CD4-positive, alpha-beta T cell (primary cell): ENCODE data around the gene ACYP2. TPM values are rescaled to one million over a fixed set of nuclear protein-coding genes. Genes with fewer than 3 reads are reported as not detected.

Experiments
- ATAC-seq: fragments of 200-7000 bp; cut with Tn5 transposase; one replicate; pipeline ENCODE4 v1.10.0; 2022; ENCODE audit warnings: mild to moderate bottlenecking; ENCODE audit not compliant: poor library complexity
- CTCF ChIA-PET: fragments of 350-600 bp; sonication (Branson Sonifier 250); formaldehyde crosslinking; loops from one replicate; lab custom pipeline; 2021; ENCODE audit warnings: antibody characterized with exemption, inconsistent platforms; lab: Charles Lee
- POLR2A ChIA-PET: fragments of 350-600 bp; sonication (Branson Sonifier 250); formaldehyde crosslinking; loops from one replicate; lab custom pipeline; 2021; ENCODE audit warnings: antibody characterized with exemption, inconsistent platforms; lab: Charles Lee
- DNase-seq, 14 experiments: peaks; one replicate each; pipeline ENCODE4 v3.0.0-alpha.2; 2013 to 2020; ENCODE audit warnings: mixed read lengths in 2 of 14
- H3K27ac ChIP-seq, 2 donors: one replicate each; pipeline versions ENCODE4 v1.5.1 to v1.7.0; 2013; ENCODE audit warnings: low read length in 2 of 2, low read depth in 1 of 2, mild to moderate bottlenecking in 1 of 2
- H3K27me3 ChIP-seq, 2 experiments: 1 replicate in 1 of 2; 2 replicates in 1 of 2; pipeline versions ENCODE4 v1.6.1 to v1.7.0; 2013; ENCODE audit warnings: low read length in 2 of 2, control low read depth in 1 of 2, mild to moderate bottlenecking in 1 of 2, moderate library complexity in 1 of 2; ENCODE audit not compliant: insufficient read depth in 2 of 2, control insufficient read depth in 1 of 2
- H3K36me3 ChIP-seq: one replicate; pipeline ENCODE4 v1.6.1; 2013; ENCODE audit warnings: low read length, control low read depth; ENCODE audit not compliant: insufficient read depth
- H3K4me1 ChIP-seq: one replicate; pipeline ENCODE4 v1.6.1; 2013; ENCODE audit warnings: low read length, control low read depth; ENCODE audit not compliant: insufficient read depth
- H3K4me3 ChIP-seq: one replicate; pipeline ENCODE4 v1.5.1; 2013; ENCODE audit warnings: mild to moderate bottlenecking, low read length, moderate library complexity
- H3K9me3 ChIP-seq, 2 experiments: 1 replicate in 1 of 2; 2 replicates in 1 of 2; pipeline versions ENCODE4 v1.6.1 to v1.7.0; 2013; ENCODE audit warnings: low read length in 2 of 2, mild to moderate bottlenecking in 2 of 2, control low read depth in 1 of 2, moderate library complexity in 1 of 2; ENCODE audit not compliant: control insufficient read depth in 1 of 2, insufficient read depth in 1 of 2
- H3K27ac Mint-ChIP-seq: one replicate; pipeline ENCODE4 v1.8.0; 2020; ENCODE audit warnings: mixed read lengths
- H3K27me3 Mint-ChIP-seq: one replicate; pipeline ENCODE4 v1.8.0; 2021; ENCODE audit warnings: mixed read lengths
- H3K36me3 Mint-ChIP-seq: one replicate; pipeline ENCODE4 v1.8.0; 2021; ENCODE audit warnings: low read depth, mixed read lengths
- H3K4me1 Mint-ChIP-seq: one replicate; pipeline ENCODE4 v1.8.0; 2021; ENCODE audit warnings: low read depth, mixed read lengths
- H3K4me3 Mint-ChIP-seq: one replicate; pipeline ENCODE4 v1.8.0; 2020; ENCODE audit warnings: mild to moderate bottlenecking, mixed read lengths
- H3K9me3 Mint-ChIP-seq: one replicate; pipeline ENCODE4 v1.8.0; 2020; ENCODE audit warnings: mixed read lengths
- CTCF ChIP-seq: fragments of 200-600 bp; IDR thresholded peaks from one replicate; pipeline ENCODE4 v1.8.0; 2022; ENCODE audit warnings: antibody characterized with exemption, mild to moderate bottlenecking
- intact Hi-C, 2 experiments: fragments of 100-400 bp; cut with DNase I in 1 of 2; cut with micrococcal nuclease in 1 of 2; formaldehyde crosslinking; loops; one replicate each; pipeline versions ENCODE4 v1.15.1 to v1.9.0; 2023 to 2025; cut with DNase I, micrococcal nuclease
- total RNA-seq, 174 experiments: library from RNA in 2 of 174; stranded (reverse) in 2 of 174; gene quantifications; one replicate each; pipeline ENCODE4 v1.2.3 and lab custom pipeline; 2021 to 2026

ACYP2 gene
- total RNA-seq, 2 experiments from 2014 or later, result 9.3 to 10.9 TPM

- no peak overlapping the region for H3K4me3 Mint-ChIP-seq
- no peak for ATAC-seq
- no peaks in the 10 kb centered on the region for H3K36me3 ChIP-seq
- no peaks in the 10 kb centered on the region for H3K9me3 Mint-ChIP-seq
- H3K36me3 Mint-ChIP-seq, result no peaks in the 10 kb centered on the region
- H3K27ac ChIP-seq, result no peak overlapping the region
- ChIA-PET CTCF (no interaction called here), POLR2A (no interaction called here)
- intact Hi-C loops, result no loop called here
- peaks cover 0 to 2% of the 10 kb centered on the region in 2 experiments for H3K9me3 ChIP-seq
- no peaks in the 10 kb centered on the region for H3K4me1 Mint-ChIP-seq
- H3K27me3 Mint-ChIP-seq, result no peaks in the 10 kb centered on the region
- no peak overlapping the region for H3K27ac Mint-ChIP-seq
- H3K4me1 ChIP-seq, result no peaks in the 10 kb centered on the region
- no peaks in the 10 kb centered on the region for H3K27me3 ChIP-seq
- H3K4me3 ChIP-seq, result no peak overlapping the region
- DNase-seq, result no peak
- TF ChIP-seq CTCF, result no peak
Observed at GRCh38 chr2:54308186-54308585, 192.8 kb downstream of the ACYP2 start.

GRCh38 chr2:54308782-54309181 lies 193.4 kb downstream of the ACYP2 start:
- no peak for TF ChIP-seq CTCF
- peaks cover 0 to 4% of the 10 kb centered on the region in 2 experiments for H3K9me3 ChIP-seq
- H3K9me3 Mint-ChIP-seq, result no peaks in the 10 kb centered on the region
- no peaks in the 10 kb centered on the region for H3K36me3 ChIP-seq
- intact Hi-C loops, result no loop called here
- DNase-seq (no peak), ATAC-seq (no peak)
- H3K4me1 Mint-ChIP-seq, result no peaks in the 10 kb centered on the region
- H3K27ac Mint-ChIP-seq, result no peak overlapping the region
- no peak overlapping the region for H3K4me3 ChIP-seq
- no peaks in the 10 kb centered on the region for H3K27me3 Mint-ChIP-seq
- H3K4me3 Mint-ChIP-seq, result no peak overlapping the region
- POLR2A ChIA-PET, result no interaction called here
- H3K27ac ChIP-seq, result no peak overlapping the region
- H3K36me3 Mint-ChIP-seq, result no peaks in the 10 kb centered on the region
- H3K27me3 ChIP-seq, result no peaks in the 10 kb centered on the region
- CTCF ChIA-PET, result no interaction called here
- H3K4me1 ChIP-seq, result no peaks in the 10 kb centered on the region

- CTCF ChIA-PET, result no interaction called here
- H3K36me3 Mint-ChIP-seq, result no peaks in the 10 kb centered on the region
- ATAC-seq, result no peak
Observed at GRCh38 chr2:54310311-54310710, 194.9 kb downstream of the ACYP2 start.

More at GRCh38 chr2:54310311-54310710, 194.9 kb downstream of the ACYP2 start:
- Mint-ChIP-seq H3K9me3 (no peaks in the 10 kb centered on the region), H3K27me3 (no peaks in the 10 kb centered on the region), H3K4me1 (no peaks in the 10 kb centered on the region), H3K4me3 (no peak overlapping the region), H3K27ac (no peak overlapping the region)
- no peak for DNase-seq
- intact Hi-C loops, result no loop called here
- Histone ChIP-seq H3K27ac (no peak overlapping the region), H3K27me3 (no peaks in the 10 kb centered on the region), H3K9me3 (peaks cover 0 to 4% of the 10 kb centered on the region in 2 experiments), H3K4me3 (no peak overlapping the region), H3K4me1 (no peaks in the 10 kb centered on the region), H3K36me3 (no peaks in the 10 kb centered on the region)
- POLR2A ChIA-PET, result no interaction called here
- TF ChIP-seq CTCF, result no peak
